Cardiac atrium fibroblast (primary cell): Measurements from ENCODE around the gene SHISA4. TPM values are rescaled to one million over a fixed set of nuclear protein-coding genes. Genes with fewer than 3 reads are reported as not detected.

Experiments used
- total RNA-seq: library from RNA; depleted of rRNA; stranded (reverse); fragments of >200 nt; gene quantifications from 2 replicates; pipeline ENCODE4 v1.2.3, GENCODE V29; 2015

The SHISA4 gene, protein sequence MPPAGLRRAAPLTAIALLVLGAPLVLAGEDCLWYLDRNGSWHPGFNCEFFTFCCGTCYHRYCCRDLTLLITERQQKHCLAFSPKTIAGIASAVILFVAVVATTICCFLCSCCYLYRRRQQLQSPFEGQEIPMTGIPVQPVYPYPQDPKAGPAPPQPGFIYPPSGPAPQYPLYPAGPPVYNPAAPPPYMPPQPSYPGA
- total RNA-seq, result 33.9 and 36.6 TPM in 2 replicates

DNA sequence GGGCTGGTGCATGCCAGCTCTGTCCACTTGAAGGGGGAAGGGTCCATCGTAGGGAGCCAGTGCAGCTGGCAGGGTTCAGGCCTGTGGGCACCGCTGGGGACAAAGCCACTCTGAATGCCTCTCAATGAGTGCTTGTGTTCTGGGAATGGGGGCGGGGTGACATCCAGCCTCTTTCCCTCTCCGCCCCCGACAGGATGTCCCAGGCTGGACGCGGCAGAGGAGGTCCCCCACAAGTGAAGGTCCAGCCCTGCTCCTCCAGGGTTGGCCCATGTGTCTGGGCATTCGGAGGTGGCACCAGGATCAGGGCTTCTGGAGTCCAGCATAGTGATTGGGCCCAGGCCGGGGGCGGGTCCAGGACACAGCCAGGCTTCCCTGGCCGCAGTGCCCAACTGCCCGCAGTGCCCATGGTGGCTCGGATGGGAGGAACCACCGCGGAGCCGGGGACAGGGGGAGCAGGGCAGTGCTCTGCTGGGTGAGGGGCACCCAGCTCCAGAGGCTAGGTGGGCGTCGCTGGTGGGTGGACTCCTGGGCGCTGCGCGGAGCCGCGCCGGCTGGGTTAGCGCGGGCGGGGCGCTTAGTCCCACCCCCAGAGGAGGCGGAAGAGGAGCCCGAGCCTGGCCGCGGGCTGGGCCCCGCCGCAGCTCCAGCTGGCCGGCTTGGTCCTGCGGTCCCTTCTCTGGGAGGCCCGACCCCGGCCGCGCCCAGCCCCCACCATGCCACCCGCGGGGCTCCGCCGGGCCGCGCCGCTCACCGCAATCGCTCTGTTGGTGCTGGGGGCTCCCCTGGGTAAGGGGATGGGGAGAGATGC lies at the start of gene SHISA4:
SHISA4 (plus strand) TSS at position 617 of the 808 bp plus-strand sequence; CDS start at position 714, 97 bp downstream.

Other genes with a start within 250 kb of the SHISA4 start
- 13.3 and 13.9 TPM in 2 replicates for gene IPO9, start 59.7 kb upstream of the SHISA4 start, total RNA-seq
- 2.3 and 2.5 TPM in 2 replicates for gene LMOD1, start 57.6 kb downstream of the SHISA4 start, total RNA-seq
- gene TIMM17A, start 66.6 kb downstream of the SHISA4 start, total RNA-seq, result 48.2 and 60.8 TPM in 2 replicates
- 52.9 and 70.5 TPM in 2 replicates for gene RNPEP, start 93.8 kb downstream of the SHISA4 start, total RNA-seq
- gene ELF3, start 121.7 kb downstream of the SHISA4 start, total RNA-seq, result not detected in 2 replicates
- gene GPR37L1, start 234.0 kb downstream of the SHISA4 start, total RNA-seq, result under 0.01 TPM in 1 of 2 replicates, not detected in the other